IMR-90 (cell line): Measurements from ENCODE around the gene SPTSSA. TPM values are rescaled to one million over a fixed set of nuclear protein-coding genes. Genes with fewer than 3 reads are reported as not detected.
A peak's percentile ranks its signal among the peaks of the same experiment; 100 is the strongest.

Experiments
- ATAC-seq: fragments of 200-7000 bp; cut with Tn5 transposase; 2 replicates; pipeline ENCODE4 v1.9.1; 2020; ENCODE audit warnings: low read depth, mild to moderate bottlenecking, moderate library complexity
- BruUV-seq: library from RNA; stranded (reverse); fragments of 400-500 nt; replicated peaks from 2 replicates; lab custom pipeline; 2021; lab: Mats Ljungman, UMichigan
- CTCF ChIA-PET: fragments of 300-600 bp; formaldehyde crosslinking; extraction: SDS; loops from one replicate; lab custom pipeline; 2021; ENCODE audit warnings: antibody characterized with exemption; lab: Yijun Ruan, JAX
- POLR2A ChIA-PET: fragments of 300-600 bp; sonication (Branson Sonifier 250); formaldehyde crosslinking; loops from one replicate; lab custom pipeline; 2022; ENCODE audit warnings: antibody characterized with exemption; ENCODE audit not compliant: unreplicated experiment; lab: Charles Lee
- DNase-seq: peaks from one replicate; pipeline ENCODE4 v3.0.0; 2013
- H2AFZ ChIP-seq: replicated peaks from 2 replicates; pipeline ENCODE3; 2013; ENCODE audit warnings: low read length, mild to moderate bottlenecking; ENCODE audit not compliant: poor library complexity
- H2AK5ac ChIP-seq: 2 replicates; pipeline ENCODE4 v1.6.1; 2013; ENCODE audit warnings: low read depth, low read length, inconsistent platforms
- H2AK9ac ChIP-seq: replicated peaks from 2 replicates; pipeline ENCODE3; 2013; ENCODE audit warnings: mild to moderate bottlenecking, low read depth, low read length, moderate library complexity; ENCODE audit not compliant: poor library complexity
- H2BK120ac ChIP-seq: 2 replicates; pipeline ENCODE4 v1.6.1; 2013; ENCODE audit warnings: low read depth, low read length, inconsistent platforms
- H2BK15ac ChIP-seq: 3 replicates; pipeline ENCODE4 v1.6.1; 2013; ENCODE audit warnings: low read depth, low read length, inconsistent platforms
- H2BK20ac ChIP-seq: 2 replicates; pipeline ENCODE4 v1.6.1; 2013; ENCODE audit warnings: low read depth, mild to moderate bottlenecking, inconsistent platforms, low read length, moderate library complexity
- H2BK5ac ChIP-seq: 2 replicates; pipeline ENCODE4 v1.6.1; 2013; ENCODE audit warnings: mild to moderate bottlenecking, low read depth, low read length, inconsistent platforms; ENCODE audit not compliant: poor library complexity, severe bottlenecking
- H3K14ac ChIP-seq: replicated peaks from 2 replicates; pipeline ENCODE4 v1.6.1; 2013; ENCODE audit warnings: low read depth, low read length, inconsistent platforms
- H3K18ac ChIP-seq: 2 replicates; pipeline ENCODE4 v1.6.1; 2013; ENCODE audit warnings: low read depth, low read length, control low read depth
- H3K23ac ChIP-seq: 2 replicates; pipeline ENCODE4 v1.6.1; 2013; ENCODE audit warnings: low read depth, low read length, inconsistent platforms
- H3K27ac ChIP-seq: 2 replicates; pipeline ENCODE4 v1.5.1; 2013; ENCODE audit warnings: mild to moderate bottlenecking, control low read depth, low read length; ENCODE audit not compliant: insufficient read depth
- H3K27me3 ChIP-seq: 2 replicates; pipeline ENCODE4 v1.6.1; 2013; ENCODE audit warnings: low read length; ENCODE audit not compliant: control insufficient read depth, insufficient read depth
- H3K36me3 ChIP-seq: 2 replicates; pipeline ENCODE4 v1.6.1; 2013; ENCODE audit warnings: low read length, mixed read lengths; ENCODE audit not compliant: control insufficient read depth, insufficient read depth
- H3K4ac ChIP-seq: 2 replicates; pipeline ENCODE4 v1.6.1; 2013; ENCODE audit warnings: low read depth, low read length, inconsistent platforms
- H3K4me1 ChIP-seq: 2 replicates; pipeline ENCODE4 v1.6.1; 2013; ENCODE audit warnings: low read length, mixed read lengths; ENCODE audit not compliant: control insufficient read depth, insufficient read depth
- H3K4me2 ChIP-seq: 2 replicates; pipeline ENCODE4 v1.6.1; 2013; ENCODE audit warnings: low read depth, mild to moderate bottlenecking, control low read depth, low read length, moderate library complexity
- H3K4me3 ChIP-seq: 2 replicates; pipeline ENCODE4 v1.5.1; 2013; ENCODE audit warnings: low read depth, mild to moderate bottlenecking, control low read depth, low read length, moderate library complexity; ENCODE audit not compliant: insufficient read depth
- H3K56ac ChIP-seq: 2 replicates; pipeline ENCODE4 v1.6.1; 2013; ENCODE audit warnings: low read length, inconsistent platforms; ENCODE audit not compliant: insufficient read depth; ENCODE audit errors: extremely low read depth
- H3K79me1 ChIP-seq, 2 experiments: 2 replicates each; pipeline ENCODE4 v1.6.1; 2013; ENCODE audit warnings: low read length in 2 of 2, inconsistent platforms in 1 of 2, low read depth in 1 of 2
- H3K9ac ChIP-seq: 2 replicates; pipeline ENCODE4 v1.6.1; 2013; ENCODE audit warnings: low read depth, low read length, control low read depth
- H3K9me1 ChIP-seq: 2 replicates; pipeline ENCODE4 v1.6.1; 2013; ENCODE audit warnings: low read length, inconsistent platforms; ENCODE audit not compliant: insufficient read depth
- H3K9me3 ChIP-seq: 2 replicates; pipeline ENCODE4 v1.6.1; 2013; ENCODE audit warnings: low read length; ENCODE audit not compliant: control insufficient read depth, insufficient read depth
- H4K20me1 ChIP-seq: 2 replicates; pipeline ENCODE4 v1.6.1; 2013; ENCODE audit warnings: low read length, inconsistent platforms; ENCODE audit not compliant: insufficient read depth
- H4K5ac ChIP-seq: 2 replicates; pipeline ENCODE4 v1.6.1; 2013; ENCODE audit warnings: mild to moderate bottlenecking, low read depth, low read length, control low read depth
- H4K8ac ChIP-seq, 2 experiments: 2 replicates each; pipeline ENCODE4 v1.6.1; 2013; ENCODE audit warnings: low read depth in 2 of 2, low read length in 2 of 2, control low read depth in 1 of 2, inconsistent platforms in 1 of 2
- H4K91ac ChIP-seq: 2 replicates; pipeline ENCODE4 v1.6.1; 2013; ENCODE audit warnings: low read depth, low read length, inconsistent platforms; ENCODE audit not compliant: insufficient read depth
- CEBPB ChIP-seq: IDR thresholded peaks from 2 replicates; pipeline ENCODE4 v1.6.1; 2012; ENCODE audit warnings: low read depth, low read length, improper control_type of control experiment
- MAFK ChIP-seq: IDR thresholded peaks from 2 replicates; pipeline ENCODE4 v1.6.1; 2012; ENCODE audit warnings: low read depth, low read length, improper control_type of control experiment
- MAZ ChIP-seq: IDR thresholded peaks from 2 replicates; pipeline ENCODE4 v1.6.1; 2012; ENCODE audit warnings: low read depth, mild to moderate bottlenecking, low read length, improper control_type of control experiment, moderate library complexity, borderline replicate concordance
- NFE2L2 ChIP-seq: fragments of 150-350 bp; IDR thresholded peaks from 2 replicates; pipeline ENCODE4 v1.6.1; 2016; ENCODE audit warnings: low read depth, mild to moderate bottlenecking, low read length
- WGBS, 2 experiments: methylation state at CpG; one replicate each; pipeline versions ENCODE4 v1.1.5 to v1.1.7; 2013; ENCODE audit warnings: missing lambda C conversion rate in 2 of 2; ENCODE audit not compliant: insufficient read length in 1 of 2; ENCODE audit errors: extremely low coverage in 2 of 2; 5-methylcytosine and 5-hydroxymethylcytosine counted together
- dilution Hi-C: fragments of 300-500 bp; cut with HindIII; formaldehyde crosslinking; loops from one replicate; pipeline ENCODE4 v1.14.3; 2018; ENCODE audit warnings: low sequenced_read_pairs; ENCODE audit not compliant: unreplicated experiment
- in situ Hi-C: fragments of 300-500 bp; cut with MboI; formaldehyde crosslinking; loops from 3 replicates; pipeline ENCODE4 v1.14.3; 2019; ENCODE audit warnings: low sequenced_read_pairs, inconsistent platforms, mixed read lengths
- intact Hi-C: fragments of 100-400 bp; cut with micrococcal nuclease; formaldehyde crosslinking; loops from 2 replicates; pipeline ENCODE4 v1.10.0; 2022
- polyA plus RNA-seq, 3 experiments: library from polyadenylated mRNA; depleted of rRNA; stranded (reverse); fragments of >200 nt; gene quantifications; 2 replicates each; pipeline ENCODE4 v1.2.3, GENCODE V29; 2012; ENCODE audit warnings: low replicate concordance in 1 of 3
- total RNA-seq: library from RNA; depleted of rRNA; stranded (reverse); fragments of >200 nt; gene quantifications from 2 replicates; pipeline ENCODE4 v1.2.3, GENCODE V29; 2012
- TF ChIP-seq, protein P1 (sequence below): fragments of 150-350 bp; IDR thresholded peaks from 2 replicates; pipeline ENCODE4 v1.6.1; 2017; ENCODE audit warnings: mild to moderate bottlenecking, antibody characterized with exemption, low read length, low read depth
- TF ChIP-seq, protein P2 (sequence below): fragments of 150-350 bp; IDR thresholded peaks from 2 replicates; pipeline ENCODE4 v1.6.1; 2016; ENCODE audit warnings: low read depth, mild to moderate bottlenecking, low read length, moderate library complexity, borderline replicate concordance
- TF ChIP-seq, protein P3 (sequence below): conservative IDR thresholded peaks from 2 replicates; pipeline ENCODE4 v1.5.1; 2012; ENCODE audit warnings: mild to moderate bottlenecking, low read depth, low read length, improper control_type of control experiment

The SPTSSA gene
- total and polyA plus RNA-seq, 2 of the 4 experiments (the other 2 are of a cell fraction) = 10.8 to 26.2 TPM

DNA sequence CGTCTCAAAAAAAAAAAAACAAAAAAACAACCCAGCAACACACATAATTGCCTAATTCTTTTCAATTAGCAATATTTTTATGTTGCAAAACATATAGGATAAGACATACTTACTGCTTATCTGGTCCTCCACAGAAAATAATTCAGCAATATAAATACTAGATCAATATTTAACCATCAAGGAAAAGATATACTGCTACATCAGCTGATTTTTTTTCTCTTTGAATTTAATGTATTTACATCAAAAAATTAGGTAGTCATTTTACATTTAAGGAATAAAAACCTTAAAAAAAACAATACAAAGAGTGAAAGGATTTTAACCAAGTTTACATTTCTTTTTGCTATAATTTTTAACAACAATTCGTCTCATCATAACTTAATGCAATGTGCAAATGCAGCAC, 28.1 kb downstream of the SPTSSA start:
- peaks cover 12% of the 10 kb centered on the region for H3K4me1 ChIP-seq
- H2BK120ac ChIP-seq = no peak overlapping the region
- no peak overlapping the region for H2AFZ ChIP-seq
- H3K79me1 ChIP-seq = peaks cover 13 to 33% of the 10 kb centered on the region in 2 experiments
- no peak overlapping the region for H3K27ac ChIP-seq
- ATAC-seq (no peak), DNase-seq (no peak)
- WGBS, 2 experiments = no CpG with 5 or more reads among the region's 2 CpGs
- no peak overlapping the region for H3K4ac ChIP-seq
- BruUV-seq = no TSS peak
- no peak overlapping the region for H3K23ac ChIP-seq
- no peak overlapping the region for H3K4me3 ChIP-seq
- no peak overlapping the region for H3K14ac ChIP-seq
- H2BK5ac ChIP-seq = no peak overlapping the region
- intact Hi-C loops (no loop called here), in situ Hi-C loops (no loop called here), dilution Hi-C loops (no loop called here)
- no peak overlapping the region for H2AK9ac ChIP-seq
- peaks cover 28% of the 10 kb centered on the region for H4K20me1 ChIP-seq
- peaks cover 1% of the 10 kb centered on the region; the same call in 1 of the 2 replicates for H3K36me3 ChIP-seq
- H3K56ac ChIP-seq = no peak overlapping the region
- CTCF ChIA-PET = interaction anchor here (0.6 kb wide), 1 partner anchor 1086 kb away, joined by 3 read pairs; no protein-coding TSS in a partner anchor
- H4K5ac ChIP-seq = no peak overlapping the region
- H3K9me3 ChIP-seq = no peaks in the 10 kb centered on the region
- H3K27me3 ChIP-seq = no peaks in the 10 kb centered on the region
- TF ChIP-seq CEBPB = no peak
- peak; percentile 50 for TF ChIP-seq MAFK
- TF ChIP-seq, protein P1, sequence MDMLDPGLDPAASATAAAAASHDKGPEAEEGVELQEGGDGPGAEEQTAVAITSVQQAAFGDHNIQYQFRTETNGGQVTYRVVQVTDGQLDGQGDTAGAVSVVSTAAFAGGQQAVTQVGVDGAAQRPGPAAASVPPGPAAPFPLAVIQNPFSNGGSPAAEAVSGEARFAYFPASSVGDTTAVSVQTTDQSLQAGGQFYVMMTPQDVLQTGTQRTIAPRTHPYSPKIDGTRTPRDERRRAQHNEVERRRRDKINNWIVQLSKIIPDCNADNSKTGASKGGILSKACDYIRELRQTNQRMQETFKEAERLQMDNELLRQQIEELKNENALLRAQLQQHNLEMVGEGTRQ = no peak
- TF ChIP-seq, protein P2, sequence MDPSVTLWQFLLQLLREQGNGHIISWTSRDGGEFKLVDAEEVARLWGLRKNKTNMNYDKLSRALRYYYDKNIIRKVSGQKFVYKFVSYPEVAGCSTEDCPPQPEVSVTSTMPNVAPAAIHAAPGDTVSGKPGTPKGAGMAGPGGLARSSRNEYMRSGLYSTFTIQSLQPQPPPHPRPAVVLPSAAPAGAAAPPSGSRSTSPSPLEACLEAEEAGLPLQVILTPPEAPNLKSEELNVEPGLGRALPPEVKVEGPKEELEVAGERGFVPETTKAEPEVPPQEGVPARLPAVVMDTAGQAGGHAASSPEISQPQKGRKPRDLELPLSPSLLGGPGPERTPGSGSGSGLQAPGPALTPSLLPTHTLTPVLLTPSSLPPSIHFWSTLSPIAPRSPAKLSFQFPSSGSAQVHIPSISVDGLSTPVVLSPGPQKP = no peak
- TF ChIP-seq NFE2L2 = no peak
- no peak for TF ChIP-seq MAZ
- TF ChIP-seq, protein P3, sequence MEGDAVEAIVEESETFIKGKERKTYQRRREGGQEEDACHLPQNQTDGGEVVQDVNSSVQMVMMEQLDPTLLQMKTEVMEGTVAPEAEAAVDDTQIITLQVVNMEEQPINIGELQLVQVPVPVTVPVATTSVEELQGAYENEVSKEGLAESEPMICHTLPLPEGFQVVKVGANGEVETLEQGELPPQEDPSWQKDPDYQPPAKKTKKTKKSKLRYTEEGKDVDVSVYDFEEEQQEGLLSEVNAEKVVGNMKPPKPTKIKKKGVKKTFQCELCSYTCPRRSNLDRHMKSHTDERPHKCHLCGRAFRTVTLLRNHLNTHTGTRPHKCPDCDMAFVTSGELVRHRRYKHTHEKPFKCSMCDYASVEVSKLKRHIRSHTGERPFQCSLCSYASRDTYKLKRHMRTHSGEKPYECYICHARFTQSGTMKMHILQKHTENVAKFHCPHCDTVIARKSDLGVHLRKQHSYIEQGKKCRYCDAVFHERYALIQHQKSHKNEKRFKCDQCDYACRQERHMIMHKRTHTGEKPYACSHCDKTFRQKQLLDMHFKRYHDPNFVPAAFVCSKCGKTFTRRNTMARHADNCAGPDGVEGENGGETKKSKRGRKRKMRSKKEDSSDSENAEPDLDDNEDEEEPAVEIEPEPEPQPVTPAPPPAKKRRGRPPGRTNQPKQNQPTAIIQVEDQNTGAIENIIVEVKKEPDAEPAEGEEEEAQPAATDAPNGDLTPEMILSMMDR = no peak
- no peak overlapping the region for H3K9ac ChIP-seq
- H2BK15ac ChIP-seq = no peak overlapping the region
- no peak overlapping the region for H3K4me2 ChIP-seq
- H2AK5ac ChIP-seq = no peak overlapping the region
- H3K18ac ChIP-seq = no peak overlapping the region
- H4K8ac ChIP-seq = no peak overlapping the region
- H3K9me1 ChIP-seq = peaks cover 9% of the 10 kb centered on the region
- POLR2A ChIA-PET = no interaction called here
- no peak overlapping the region for H4K91ac ChIP-seq
- H2BK20ac ChIP-seq = no peak overlapping the region
